Measurements from ENCODE around the gene PLCG2. TPM values are rescaled to one million over a fixed set of nuclear protein-coding genes. Genes with fewer than 3 reads are reported as not detected.

The PLCG2 gene
- polyA plus RNA-seq, 3 donors = 19.5 to 47.4 (median 35.5) TPM

- 82% methylated on average over 7 of the region's 8 CpGs for WGBS (ENCODE audit: insufficient coverage)
- Mint-ChIP-seq H3K9me3 (peaks cover 31 to 54% (median 39%) of the 10 kb centered on the region in 7 donors), H3K4me3 (peak overlapping the region in 1 of 2 donors; percentile 83), H3K36me3 (peaks cover 2 to 3% of the 10 kb centered on the region in 2 donors), H3K27ac (no peak overlapping the region), H3K4me1 (peaks cover 11% of the 10 kb centered on the region), H3K27me3 (ENCODE audit: low read depth in 3 of 3) (peaks cover 10 to 21% (median 18%) of the 10 kb centered on the region in 3 donors)
- H3K4me3 ChIP-seq (replicated peaks in 1 of 3; ENCODE audit: low read depth in 2 of 3, low read length in 3 of 3) = peak overlapping the region in 1 of 3 experiments; percentile 53
- H3K9me3 ChIP-seq (replicated peaks in 1 of 2; ENCODE audit: control insufficient read depth in 1 of 2, insufficient read depth in 1 of 2, low read length in 2 of 2) = peaks cover 25 to 39% of the 10 kb centered on the region in 2 donors
- intact Hi-C loops (cut with micrococcal nuclease) = no loop called here
- peaks cover 0 to 6% of the 10 kb centered on the region in 2 donors for H3K4me1 ChIP-seq (ENCODE audit: control insufficient read depth in 1 of 2, insufficient read depth in 2 of 2, low read length in 2 of 2)
- no peaks in the 10 kb centered on the region for H3K36me3 ChIP-seq (replicated peaks in 1 of 2; ENCODE audit: control insufficient read depth in 1 of 2, insufficient read depth in 2 of 2, low read length in 2 of 2)
- peak overlapping the region; percentile 72 for H2AFZ ChIP-seq (ENCODE audit: insufficient read depth, low read depth, low read length, poor library complexity, severe bottlenecking)
- DNase-seq = no peak
- TF ChIP-seq CTCF (IDR thresholded peaks at IDR 0.05) = no peak
- no peak overlapping the region for H3K27ac ChIP-seq (ENCODE audit: low read depth in 1 of 2, low read length in 2 of 2)
- H3K79me2 ChIP-seq (ENCODE audit: insufficient read depth, low read length) = no peaks in the 10 kb centered on the region
- H3K4me2 ChIP-seq (replicated peaks; ENCODE audit: extremely low read depth, low read length, poor library complexity, severe bottlenecking) = peak overlapping the region; percentile 55
- H3K27me3 ChIP-seq (ENCODE audit: control insufficient read depth in 2 of 2, insufficient read depth in 2 of 2, low read length in 2 of 2) = peaks cover 3 to 20% of the 10 kb centered on the region in 2 donors
- no peak overlapping the region for H3K9ac ChIP-seq (ENCODE audit: insufficient read depth, low read length, poor library complexity, severe bottlenecking)
- no peaks in the 10 kb centered on the region for H4K20me1 ChIP-seq (ENCODE audit: insufficient read depth, low read length)
These were observed 231.6 kb downstream of the PLCG2 start for GRCh38 chr16:82010649-82011048.

GRCh38 chr16:82011199-82011641 is 232.1 kb downstream of the PLCG2 start, which contains the start of gene SDR42E1:
TSS of gene SDR42E1 (minus strand) at chr16:82011470. CDS start at chr16:82000858, 10,612 bp downstream.
- peaks cover 11% of the 10 kb centered on the region for H3K4me1 Mint-ChIP-seq
- H3K4me3 Mint-ChIP-seq = peak within 1 kb of the TSS; percentile 58 to 83
- intact Hi-C loops (cut with micrococcal nuclease) = no loop called here
- TF ChIP-seq CTCF (IDR thresholded peaks at IDR 0.05) = no peak
- H3K79me2 ChIP-seq (ENCODE audit: insufficient read depth, low read length) = no peaks in the 10 kb centered on the region
- H3K36me3 ChIP-seq (replicated peaks in 1 of 2; ENCODE audit: control insufficient read depth in 1 of 2, insufficient read depth in 2 of 2, low read length in 2 of 2) = no peaks in the 10 kb centered on the region
- H3K4me3 ChIP-seq (replicated peaks in 1 of 3; ENCODE audit: low read depth in 2 of 3, low read length in 3 of 3) = peak within 1 kb of the TSS in 2 of 3 experiments; percentile 17 to 53
- H3K9ac ChIP-seq (ENCODE audit: insufficient read depth, low read length, poor library complexity, severe bottlenecking) = no peak within 1 kb of the TSS
- no peak for DNase-seq
- no peak within 1 kb of the TSS for H3K27ac ChIP-seq (ENCODE audit: low read depth in 1 of 2, low read length in 2 of 2)
- no peaks in the 10 kb centered on the region for H4K20me1 ChIP-seq (ENCODE audit: insufficient read depth, low read length)
- peaks cover 25 to 39% of the 10 kb centered on the region in 2 donors for H3K9me3 ChIP-seq (replicated peaks in 1 of 2; ENCODE audit: control insufficient read depth in 1 of 2, insufficient read depth in 1 of 2, low read length in 2 of 2)
- no peak within 1 kb of the TSS for H3K27ac Mint-ChIP-seq
- peaks cover 3 to 20% of the 10 kb centered on the region in 2 donors for H3K27me3 ChIP-seq (ENCODE audit: control insufficient read depth in 2 of 2, insufficient read depth in 2 of 2, low read length in 2 of 2)
- H2AFZ ChIP-seq (ENCODE audit: insufficient read depth, low read depth, low read length, poor library complexity, severe bottlenecking) = peak within 1 kb of the TSS; percentile 72
- peaks cover 0 to 6% of the 10 kb centered on the region in 2 donors for H3K4me1 ChIP-seq (ENCODE audit: control insufficient read depth in 1 of 2, insufficient read depth in 2 of 2, low read length in 2 of 2)
- H3K27me3 Mint-ChIP-seq (ENCODE audit: low read depth in 3 of 3) = peaks cover 10 to 21% (median 18%) of the 10 kb centered on the region in 3 donors
- peaks cover 2 to 3% of the 10 kb centered on the region in 2 donors for H3K36me3 Mint-ChIP-seq
- H3K9me3 Mint-ChIP-seq = peaks cover 31 to 54% (median 39%) of the 10 kb centered on the region in 7 donors
- WGBS (ENCODE audit: insufficient coverage) = 3% methylated on average over 31 of the region's 32 CpGs
- peak within 1 kb of the TSS; percentile 55 for H3K4me2 ChIP-seq (replicated peaks; ENCODE audit: extremely low read depth, low read length, poor library complexity, severe bottlenecking)

Other genes with a start within 250 kb of the PLCG2 start
- gene SDR42E1, start 232.2 kb downstream of the PLCG2 start, polyA plus RNA-seq = under 1 TPM in 1 of 3 donors, not detected in 2; under 0.01 TPM

Data from CD14-positive monocyte (primary cell).